Gastrocnemius medialis (tissue), 4 donors: Measurements from ENCODE around the gene LEFTY1.

Source experiments
- POLR2A ChIP-seq, 2 donors: fragments of 450-650 bp; IDR thresholded peaks; one replicate each; pipeline ENCODE4 v1.6.1; 2017; ENCODE audit warnings: antibody characterized with exemption in 2 of 2, mild to moderate bottlenecking in 2 of 2, moderate library complexity in 2 of 2
- TF ChIP-seq, protein P1 (sequence below), 5 experiments: fragments of 450-650 bp in 3 of 5; fragments of 200-600 bp in 2 of 5; sonication (generic) in 2 of 5; IDR thresholded peaks in 4 of 5; conservative IDR thresholded peaks in 1 of 5; 1 replicate in 4 of 5; 2 replicates in 1 of 5; pipeline ENCODE4 v1.5.1; 2016 to 2019; ENCODE audit warnings: antibody characterized with exemption in 5 of 5, mild to moderate bottlenecking in 3 of 5, moderate library complexity in 3 of 5

DNA sequence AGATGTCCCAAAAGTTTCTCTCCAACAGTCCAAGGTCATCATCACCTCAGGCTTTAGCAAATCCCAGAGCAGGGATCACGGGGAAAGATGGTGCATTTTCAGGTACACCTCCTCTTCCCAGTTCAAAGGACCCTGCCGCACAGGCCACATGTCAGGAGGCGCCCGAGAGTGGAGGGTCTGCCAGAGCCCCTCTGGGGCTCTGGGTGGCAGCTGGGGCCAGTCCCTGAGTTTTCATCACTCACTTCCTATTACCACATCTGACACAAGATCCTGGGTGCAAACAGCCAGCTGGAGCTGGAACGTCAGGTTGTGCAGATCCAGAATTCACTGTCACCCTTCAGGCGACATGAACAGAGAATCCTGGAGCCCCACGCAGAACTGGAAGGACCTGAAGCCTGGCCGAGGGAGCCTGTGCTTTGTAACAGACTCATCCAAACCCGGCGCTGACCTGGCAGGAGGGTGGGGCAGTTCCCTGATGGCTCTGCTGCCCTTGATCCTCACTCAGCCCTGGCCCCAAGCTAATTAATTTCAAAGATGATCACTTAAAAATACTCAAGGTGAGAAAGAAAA, 15.6 kb downstream of the LEFTY1 start:
- TF ChIP-seq, protein P1, sequence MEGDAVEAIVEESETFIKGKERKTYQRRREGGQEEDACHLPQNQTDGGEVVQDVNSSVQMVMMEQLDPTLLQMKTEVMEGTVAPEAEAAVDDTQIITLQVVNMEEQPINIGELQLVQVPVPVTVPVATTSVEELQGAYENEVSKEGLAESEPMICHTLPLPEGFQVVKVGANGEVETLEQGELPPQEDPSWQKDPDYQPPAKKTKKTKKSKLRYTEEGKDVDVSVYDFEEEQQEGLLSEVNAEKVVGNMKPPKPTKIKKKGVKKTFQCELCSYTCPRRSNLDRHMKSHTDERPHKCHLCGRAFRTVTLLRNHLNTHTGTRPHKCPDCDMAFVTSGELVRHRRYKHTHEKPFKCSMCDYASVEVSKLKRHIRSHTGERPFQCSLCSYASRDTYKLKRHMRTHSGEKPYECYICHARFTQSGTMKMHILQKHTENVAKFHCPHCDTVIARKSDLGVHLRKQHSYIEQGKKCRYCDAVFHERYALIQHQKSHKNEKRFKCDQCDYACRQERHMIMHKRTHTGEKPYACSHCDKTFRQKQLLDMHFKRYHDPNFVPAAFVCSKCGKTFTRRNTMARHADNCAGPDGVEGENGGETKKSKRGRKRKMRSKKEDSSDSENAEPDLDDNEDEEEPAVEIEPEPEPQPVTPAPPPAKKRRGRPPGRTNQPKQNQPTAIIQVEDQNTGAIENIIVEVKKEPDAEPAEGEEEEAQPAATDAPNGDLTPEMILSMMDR (IDR thresholded peaks at IDR 0.05 in 4 of 5, conservative IDR thresholded peaks at IDR 0.05 in 1 of 5) = no peak
- no peak for TF ChIP-seq POLR2A (IDR thresholded peaks at IDR 0.05)
